Trophoblast cell (in vitro differentiated cells and primary cell): Measurements from ENCODE around the gene PRR33.

ENCODE experiments used
- DNase-seq, 2 donors: peaks; one replicate each; pipeline ENCODE4 v3.0.0-alpha.2; 2016
- H2AFZ ChIP-seq: 2 replicates; pipeline ENCODE4 v1.6.1; 2013; ENCODE audit warnings: low read length, moderate library complexity, mild to moderate bottlenecking; ENCODE audit not compliant: insufficient read depth, poor library complexity
- H2AK5ac ChIP-seq: 2 replicates; pipeline ENCODE4 v1.6.1; 2013; ENCODE audit warnings: mild to moderate bottlenecking, low read length
- H2BK120ac ChIP-seq: 2 replicates; pipeline ENCODE4 v1.6.1; 2013; ENCODE audit warnings: low read length, mild to moderate bottlenecking, moderate library complexity; ENCODE audit not compliant: insufficient read depth, poor library complexity
- H2BK12ac ChIP-seq: 2 replicates; pipeline ENCODE4 v1.6.1; 2013; ENCODE audit warnings: mild to moderate bottlenecking, low read length, moderate library complexity
- H2BK5ac ChIP-seq: 2 replicates; pipeline ENCODE4 v1.6.1; 2013; ENCODE audit warnings: low read length, low read depth, moderate library complexity, mild to moderate bottlenecking; ENCODE audit not compliant: poor library complexity
- H3K14ac ChIP-seq: 2 replicates; pipeline ENCODE4 v1.6.1; 2013; ENCODE audit warnings: mild to moderate bottlenecking, low read length
- H3K18ac ChIP-seq: 2 replicates; pipeline ENCODE4 v1.6.1; 2013; ENCODE audit warnings: mild to moderate bottlenecking, low read length
- H3K23ac ChIP-seq: 2 replicates; pipeline ENCODE4 v1.6.1; 2013; ENCODE audit warnings: low read length
- H3K27ac ChIP-seq: 2 replicates; pipeline ENCODE4 v1.5.1; 2013; ENCODE audit warnings: low read depth, mild to moderate bottlenecking, inconsistent platforms, low read length, moderate library complexity
- H3K27me3 ChIP-seq: 2 replicates; pipeline ENCODE4 v1.6.1; 2013; ENCODE audit warnings: inconsistent platforms, mild to moderate bottlenecking, low read length, moderate library complexity; ENCODE audit not compliant: insufficient read depth
- H3K36me3 ChIP-seq, 2 experiments: 1 replicate in 1 of 2; 2 replicates in 1 of 2; pipeline ENCODE4 v1.6.1; 2013; ENCODE audit warnings: low read length in 2 of 2, mild to moderate bottlenecking in 2 of 2, moderate library complexity in 1 of 2; ENCODE audit not compliant: insufficient read depth in 2 of 2, control insufficient read depth in 1 of 2
- H3K4ac ChIP-seq: 2 replicates; pipeline ENCODE4 v1.6.1; 2013; ENCODE audit warnings: low read depth, mild to moderate bottlenecking, low read length, moderate library complexity
- H3K4me1 ChIP-seq, 2 experiments: 1 replicate in 1 of 2; 2 replicates in 1 of 2; pipeline ENCODE4 v1.6.1; 2013; ENCODE audit warnings: low read length in 2 of 2, mild to moderate bottlenecking in 2 of 2, moderate library complexity in 1 of 2; ENCODE audit not compliant: insufficient read depth in 2 of 2, control insufficient read depth in 1 of 2
- H3K4me2 ChIP-seq: 2 replicates; pipeline ENCODE4 v1.6.1; 2013; ENCODE audit warnings: inconsistent platforms, mild to moderate bottlenecking, low read length, moderate library complexity
- H3K4me3 ChIP-seq: 2 replicates; pipeline ENCODE4 v1.5.1; 2013; ENCODE audit warnings: mild to moderate bottlenecking, low read depth, low read length, inconsistent platforms
- H3K79me1 ChIP-seq: one replicate; pipeline ENCODE4 v1.6.1; 2013; ENCODE audit warnings: low read length
- H3K79me2 ChIP-seq: 2 replicates; pipeline ENCODE4 v1.6.1; 2013; ENCODE audit warnings: low read length, mild to moderate bottlenecking; ENCODE audit not compliant: control insufficient read depth, insufficient read depth, poor library complexity
- H3K9ac ChIP-seq: 2 replicates; pipeline ENCODE4 v1.6.1; 2013; ENCODE audit warnings: mild to moderate bottlenecking, low read length
- H3K9me3 ChIP-seq: 2 replicates; pipeline ENCODE4 v1.6.1; 2013; ENCODE audit warnings: low read depth, mild to moderate bottlenecking, control low read depth, inconsistent platforms, low read length; ENCODE audit not compliant: insufficient read depth
- H4K12ac ChIP-seq: 2 replicates; pipeline ENCODE4 v1.6.1; 2013; ENCODE audit warnings: low read depth, mild to moderate bottlenecking, low read length, moderate library complexity
- H4K8ac ChIP-seq: 2 replicates; pipeline ENCODE4 v1.6.1; 2013; ENCODE audit warnings: low read depth, mild to moderate bottlenecking, low read length, moderate library complexity
- H4K91ac ChIP-seq: one replicate; pipeline ENCODE4 v1.6.1; 2013; ENCODE audit warnings: low read depth, mild to moderate bottlenecking, low read length, moderate library complexity
- WGBS: extraction: QIAGEN DNeasy Blood & Tissue Kit; methylation state at CpG from one replicate; pipeline ENCODE4 v1.1.7; 2013; ENCODE audit warnings: missing lambda C conversion rate; ENCODE audit not compliant: insufficient read length, insufficient coverage; ENCODE audit errors: extremely low coverage; 5-methylcytosine and 5-hydroxymethylcytosine counted together

The PRR33 gene

DNA sequence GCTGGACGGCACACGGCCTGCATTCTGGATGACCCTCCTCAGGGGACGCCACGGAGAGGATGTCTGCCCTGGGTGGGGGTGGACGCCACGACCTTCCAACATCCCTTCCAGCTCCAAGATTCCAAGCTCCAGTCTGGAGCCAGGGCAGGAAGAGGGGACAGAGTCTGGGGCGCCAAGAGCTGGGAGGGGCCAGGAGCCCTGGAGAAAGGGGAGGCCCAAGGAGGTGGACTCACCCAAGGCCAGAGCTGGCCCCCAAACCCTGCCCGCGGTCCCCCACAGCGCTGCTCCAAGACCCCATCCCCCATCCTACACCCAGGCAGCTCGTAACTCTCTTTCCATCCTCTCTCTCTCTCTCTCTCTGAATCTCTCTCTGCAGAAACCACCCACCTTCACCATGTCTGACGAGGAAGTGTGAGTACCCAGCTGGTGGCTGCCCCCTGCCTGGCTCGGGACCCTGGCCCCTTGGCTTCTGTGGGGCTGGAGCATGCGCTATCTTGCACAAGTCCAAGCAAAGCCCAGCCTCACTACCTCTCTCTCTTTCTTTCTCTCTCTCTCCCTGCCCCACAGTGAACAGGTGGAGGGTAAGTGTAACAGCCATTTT, 30.9 kb upstream of the PRR33 start:
- Histone ChIP-seq H3K4me2 (no peak overlapping the region), H3K27me3 (no peaks in the 10 kb centered on the region), H3K79me2 (no peaks in the 10 kb centered on the region), H3K4me1 (peaks cover 13 to 14% of the 10 kb centered on the region in 2 experiments), H2BK5ac (no peak overlapping the region), H4K8ac (no peak overlapping the region), H2AK5ac (no peak overlapping the region), H3K4ac (no peak overlapping the region), H2BK120ac (no peak overlapping the region), H4K12ac (no peak overlapping the region), H4K91ac (no peak overlapping the region), H3K18ac (no peak overlapping the region), H2BK12ac (no peak overlapping the region), H3K27ac (no peak overlapping the region), H2AFZ (no peak overlapping the region), H3K79me1 (peaks cover 7% of the 10 kb centered on the region), H3K9me3 (no peaks in the 10 kb centered on the region), H3K14ac (no peak overlapping the region), H3K36me3 (no peaks in the 10 kb centered on the region), H3K23ac (no peak overlapping the region), H3K4me3 (no peak overlapping the region), H3K9ac (no peak overlapping the region)
- no peak for DNase-seq
- no CpG with 5 or more reads among the region's 14 CpGs for WGBS

DNA sequence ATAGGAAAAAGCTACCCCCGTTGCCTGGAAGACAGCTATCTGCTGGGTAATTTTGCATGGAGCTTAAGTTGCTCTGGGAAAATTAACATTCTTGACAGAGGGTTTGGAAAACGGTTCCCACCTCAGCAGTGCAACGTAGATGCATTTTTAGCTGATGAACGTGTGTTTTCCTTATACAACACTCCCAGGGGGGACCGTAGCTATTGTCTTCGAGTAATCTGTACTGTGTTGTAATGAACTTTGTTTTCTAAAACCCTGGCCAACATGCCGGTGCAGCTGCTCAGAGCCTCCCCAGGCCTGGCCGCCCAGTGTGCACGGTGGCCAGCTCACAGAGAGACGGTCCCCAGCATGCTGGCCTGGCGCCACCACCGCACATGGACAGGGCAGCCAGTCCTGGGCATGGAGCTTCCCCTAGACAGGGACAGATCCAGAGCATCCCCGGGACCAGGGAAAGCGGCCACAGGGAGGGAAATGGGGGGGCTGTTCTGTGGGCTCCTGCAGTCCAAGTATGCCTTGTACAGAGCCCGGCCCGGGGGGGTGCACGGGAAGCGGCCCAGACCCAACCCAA, 30.0 kb upstream of the PRR33 start:
- Histone ChIP-seq H4K12ac (no peak overlapping the region), H3K79me1 (peaks cover 2% of the 10 kb centered on the region), H2BK5ac (no peak overlapping the region), H2BK12ac (no peak overlapping the region), H3K9ac (no peak overlapping the region), H3K23ac (no peak overlapping the region), H2AK5ac (no peak overlapping the region), H2BK120ac (no peak overlapping the region), H3K79me2 (no peaks in the 10 kb centered on the region), H3K4me1 (peaks cover 5 to 6% of the 10 kb centered on the region in 2 experiments), H4K8ac (no peak overlapping the region), H3K27me3 (no peaks in the 10 kb centered on the region), H3K4me3 (no peak overlapping the region), H2AFZ (no peak overlapping the region), H3K4me2 (no peak overlapping the region), H3K14ac (no peak overlapping the region), H3K4ac (no peak overlapping the region), H3K18ac (no peak overlapping the region), H3K27ac (no peak overlapping the region), H3K9me3 (no peaks in the 10 kb centered on the region), H4K91ac (no peak overlapping the region), H3K36me3 (no peaks in the 10 kb centered on the region)
- no CpG with 5 or more reads among the region's 18 CpGs for WGBS
- no peak for DNase-seq

DNA sequence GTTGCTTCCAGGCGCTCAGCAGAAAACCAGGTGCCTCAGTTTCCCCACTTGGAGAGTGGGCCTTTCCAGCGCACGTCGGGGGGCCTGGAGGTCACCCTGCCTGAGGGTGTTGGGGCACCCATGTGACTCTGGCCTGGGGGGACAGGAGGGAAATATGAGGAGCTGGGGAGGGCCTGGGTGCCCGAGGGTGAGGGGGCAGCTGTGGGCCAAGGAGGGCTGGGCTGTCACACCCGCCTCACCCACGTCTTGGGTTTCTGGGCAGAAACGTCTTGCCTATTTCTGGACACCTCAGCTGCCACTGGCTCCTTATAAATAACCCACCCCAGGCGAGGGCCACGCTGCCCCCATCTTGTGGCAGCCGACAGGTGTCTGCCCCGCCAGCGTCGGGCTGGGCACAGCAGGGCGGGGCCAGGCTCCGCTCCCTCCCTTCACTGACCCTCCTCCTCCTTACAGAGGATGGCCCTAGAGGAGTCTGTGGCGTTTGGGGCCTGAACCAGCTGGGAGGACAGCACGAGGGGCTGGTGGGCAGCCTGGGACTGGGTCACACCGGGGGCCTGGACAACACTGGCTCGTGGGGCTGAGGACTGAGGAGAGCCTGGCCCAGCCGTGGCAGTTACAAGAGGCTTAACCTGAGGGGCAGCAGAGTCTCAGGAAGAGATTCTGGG, 29.3 kb upstream of the PRR33 start:
- no peak overlapping the region for H3K14ac ChIP-seq
- WGBS: no CpG with 5 or more reads among the region's 21 CpGs
- no peak overlapping the region for H3K23ac ChIP-seq
- no peak overlapping the region for H2BK120ac ChIP-seq
- H3K4me3 ChIP-seq: no peak overlapping the region
- H3K4me1 ChIP-seq: peaks cover 0 to 2% of the 10 kb centered on the region in 2 experiments
- no peak overlapping the region for H2AK5ac ChIP-seq
- DNase-seq: no peak
- H3K36me3 ChIP-seq: no peaks in the 10 kb centered on the region
- no peaks in the 10 kb centered on the region for H3K79me2 ChIP-seq
- no peak overlapping the region for H4K8ac ChIP-seq
- H3K79me1 ChIP-seq: no peaks in the 10 kb centered on the region
- H3K9ac ChIP-seq: no peak overlapping the region
- no peak overlapping the region for H4K12ac ChIP-seq
- H3K27me3 ChIP-seq: no peaks in the 10 kb centered on the region
- H2BK5ac ChIP-seq: no peak overlapping the region
- H3K27ac ChIP-seq: no peak overlapping the region
- H3K9me3 ChIP-seq: no peaks in the 10 kb centered on the region
- H3K18ac ChIP-seq: no peak overlapping the region
- no peak overlapping the region for H2AFZ ChIP-seq
- no peak overlapping the region for H4K91ac ChIP-seq
- H2BK12ac ChIP-seq: no peak overlapping the region
- no peak overlapping the region for H3K4me2 ChIP-seq
- no peak overlapping the region for H3K4ac ChIP-seq

DNA sequence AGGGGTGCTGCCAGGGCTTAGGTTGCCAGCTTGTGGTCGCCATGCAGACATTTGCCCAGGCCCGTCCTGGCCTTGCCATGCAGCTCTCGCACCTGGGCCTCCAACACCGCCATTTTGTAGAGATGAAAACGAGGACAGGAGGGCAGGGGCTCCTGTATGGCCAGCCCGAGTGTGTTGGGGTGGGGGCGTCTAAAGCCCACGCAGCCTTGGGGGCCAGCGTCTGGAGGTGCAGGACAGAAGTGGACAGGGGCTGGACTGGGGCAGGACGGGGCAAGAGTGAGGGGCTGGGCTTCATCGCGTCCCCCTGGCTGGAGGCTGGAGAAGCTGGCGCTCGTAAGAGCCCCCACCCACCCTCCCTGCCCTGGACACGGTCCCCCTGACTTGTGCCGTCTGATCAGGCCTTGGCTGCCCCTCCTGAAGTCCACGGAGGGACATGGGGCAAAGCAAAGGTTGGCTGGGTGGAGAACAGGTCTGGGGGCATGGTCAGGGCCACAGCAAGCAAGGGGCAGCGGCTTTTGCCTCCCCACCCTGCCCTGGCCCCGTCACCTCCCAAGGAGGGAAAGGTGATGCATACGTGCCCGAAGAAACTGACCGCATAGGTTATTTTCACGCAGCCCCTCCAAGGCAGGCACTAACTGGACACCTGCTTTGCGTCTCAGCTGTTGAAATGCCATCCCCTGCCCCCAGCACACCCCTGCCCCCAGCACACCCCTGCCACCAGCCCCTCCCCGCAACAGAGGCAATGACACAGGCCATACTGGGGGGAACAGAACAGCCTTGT, 28.6 kb upstream of the PRR33 start:
- H2BK12ac ChIP-seq: no peak overlapping the region
- no peak overlapping the region for H2BK120ac ChIP-seq
- no peak overlapping the region for H3K18ac ChIP-seq
- H2AFZ ChIP-seq: no peak overlapping the region
- no peak overlapping the region for H3K9ac ChIP-seq
- H3K9me3 ChIP-seq: no peaks in the 10 kb centered on the region
- DNase-seq: no peak
- no peak overlapping the region for H2BK5ac ChIP-seq
- H3K14ac ChIP-seq: no peak overlapping the region
- no peak overlapping the region for H4K12ac ChIP-seq
- H3K23ac ChIP-seq: no peak overlapping the region
- no peaks in the 10 kb centered on the region for H3K79me1 ChIP-seq
- no peaks in the 10 kb centered on the region for H3K36me3 ChIP-seq
- no peak overlapping the region for H4K91ac ChIP-seq
- peak overlapping the region; percentile 34 for H3K4me3 ChIP-seq
- H3K4me2 ChIP-seq: no peak overlapping the region
- H2AK5ac ChIP-seq: no peak overlapping the region
- no peak overlapping the region for H3K4ac ChIP-seq
- no CpG with 5 or more reads among the region's 25 CpGs for WGBS
- no peaks in the 10 kb centered on the region for H3K79me2 ChIP-seq
- H3K4me1 ChIP-seq: peaks cover 0 to 2% of the 10 kb centered on the region in 2 experiments
- no peak overlapping the region for H3K27ac ChIP-seq
- H3K27me3 ChIP-seq: no peaks in the 10 kb centered on the region
- H4K8ac ChIP-seq: no peak overlapping the region
